ENCODE data around the gene GPR61. TPM values are rescaled to one million over a fixed set of nuclear protein-coding genes. Genes with fewer than 3 reads are reported as not detected.

Gene GPR61
- total RNA-seq, 6 experiments from 2014 or later: not detected

DNA sequence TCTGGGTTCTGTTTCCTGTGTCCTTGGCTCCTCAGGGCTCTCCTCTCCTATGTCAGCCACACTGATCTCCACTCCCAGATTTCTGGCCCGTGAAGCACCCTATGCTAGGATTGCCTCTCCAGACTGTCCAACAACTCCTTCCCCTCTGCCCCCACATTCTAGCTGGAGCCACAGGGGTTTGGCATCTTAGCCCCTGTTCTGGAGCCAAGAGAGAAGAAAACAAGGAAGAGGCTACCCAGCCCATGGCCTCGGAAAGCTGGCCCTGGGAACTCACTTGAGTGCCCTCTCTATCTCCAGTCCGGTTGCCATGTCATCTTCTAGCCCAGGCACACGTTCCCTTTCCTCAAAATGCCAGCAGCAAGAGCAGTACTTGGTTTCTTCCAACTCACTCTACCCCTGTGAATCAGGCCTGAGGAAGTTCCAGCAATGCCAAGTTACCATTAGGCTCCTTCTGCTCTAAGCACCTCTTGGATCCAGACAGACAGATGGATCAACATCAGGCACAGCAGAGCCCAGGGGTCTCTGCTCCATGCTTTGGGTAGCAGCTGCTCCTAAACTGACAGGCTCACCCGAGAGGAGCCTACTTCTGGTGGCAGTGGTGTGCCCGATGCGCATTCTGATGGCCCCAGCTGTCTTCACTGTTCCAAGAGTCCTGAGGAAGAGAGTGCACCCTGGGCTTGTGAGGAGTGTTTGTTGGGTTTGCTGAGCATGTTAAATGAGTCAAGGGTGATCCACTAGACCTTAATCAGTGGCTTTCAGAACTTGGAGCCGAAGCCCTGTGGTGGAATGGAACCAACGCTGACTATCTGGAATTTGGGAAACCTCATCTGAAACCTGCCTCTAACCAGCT, 11.6 kb upstream of the GPR61 start:
- Histone ChIP-seq H3K36me3 (no peaks in the 10 kb centered on the region), H3K27ac (no peak overlapping the region), H3K27me3 (no peaks in the 10 kb centered on the region), H3K9me3 (no peaks in the 10 kb centered on the region), H3K4me1 (peaks cover 0 to 8% (median 0%) of the 10 kb centered on the region in 4 donors), H3K4me3 (no peak overlapping the region)
- ATAC-seq (no peak), DNase-seq (no peak)
- 63% methylated on average over 5 of the region's 9 CpGs for WGBS (ENCODE audit: insufficient coverage, low coverage, low lambda C conversion rate, missing lambda C conversion rate)
- intact Hi-C loops (cut with DNase I): no loop called here
- TF ChIP-seq, protein P1, sequence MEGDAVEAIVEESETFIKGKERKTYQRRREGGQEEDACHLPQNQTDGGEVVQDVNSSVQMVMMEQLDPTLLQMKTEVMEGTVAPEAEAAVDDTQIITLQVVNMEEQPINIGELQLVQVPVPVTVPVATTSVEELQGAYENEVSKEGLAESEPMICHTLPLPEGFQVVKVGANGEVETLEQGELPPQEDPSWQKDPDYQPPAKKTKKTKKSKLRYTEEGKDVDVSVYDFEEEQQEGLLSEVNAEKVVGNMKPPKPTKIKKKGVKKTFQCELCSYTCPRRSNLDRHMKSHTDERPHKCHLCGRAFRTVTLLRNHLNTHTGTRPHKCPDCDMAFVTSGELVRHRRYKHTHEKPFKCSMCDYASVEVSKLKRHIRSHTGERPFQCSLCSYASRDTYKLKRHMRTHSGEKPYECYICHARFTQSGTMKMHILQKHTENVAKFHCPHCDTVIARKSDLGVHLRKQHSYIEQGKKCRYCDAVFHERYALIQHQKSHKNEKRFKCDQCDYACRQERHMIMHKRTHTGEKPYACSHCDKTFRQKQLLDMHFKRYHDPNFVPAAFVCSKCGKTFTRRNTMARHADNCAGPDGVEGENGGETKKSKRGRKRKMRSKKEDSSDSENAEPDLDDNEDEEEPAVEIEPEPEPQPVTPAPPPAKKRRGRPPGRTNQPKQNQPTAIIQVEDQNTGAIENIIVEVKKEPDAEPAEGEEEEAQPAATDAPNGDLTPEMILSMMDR (IDR thresholded peaks at IDR 0.05): no peak
- no peak for TF ChIP-seq POLR2A (IDR thresholded peaks at IDR 0.05)

DNA sequence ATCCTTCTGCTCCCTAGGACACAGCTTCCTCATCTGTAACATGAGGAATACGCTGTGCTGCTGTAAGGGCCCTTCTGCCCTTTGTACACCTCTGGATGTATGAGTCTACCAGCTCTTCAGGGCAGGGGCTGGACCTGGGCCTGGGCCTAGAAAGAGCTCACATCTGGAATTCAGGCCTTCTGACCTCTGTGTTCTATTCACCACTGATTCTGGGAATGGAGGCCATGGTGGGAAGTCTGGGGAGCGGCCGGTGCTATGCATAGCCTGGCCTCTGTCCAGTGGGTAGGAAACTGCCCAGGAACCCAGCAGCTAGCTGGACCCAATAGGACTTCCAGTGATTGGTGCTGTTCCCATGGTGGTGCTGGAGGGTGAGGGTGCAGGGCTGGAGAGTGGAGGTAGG, 11.0 kb upstream of the GPR61 start:
- WGBS (ENCODE audit: insufficient coverage, low coverage, low lambda C conversion rate, missing lambda C conversion rate): 100% methylated on average over 2 of the region's 3 CpGs
- Histone ChIP-seq H3K27ac (no peak overlapping the region), H3K4me3 (no peak overlapping the region), H3K4me1 (peaks cover 0 to 8% (median 0%) of the 10 kb centered on the region in 4 donors), H3K27me3 (no peaks in the 10 kb centered on the region), H3K9me3 (no peaks in the 10 kb centered on the region), H3K36me3 (no peaks in the 10 kb centered on the region)
- DNase-seq (no peak), ATAC-seq (no peak)
- no peak for TF ChIP-seq POLR2A (IDR thresholded peaks at IDR 0.05)
- TF ChIP-seq, protein P1 (IDR thresholded peaks at IDR 0.05): no peak
- intact Hi-C loops (cut with DNase I): no loop called here

DNA sequence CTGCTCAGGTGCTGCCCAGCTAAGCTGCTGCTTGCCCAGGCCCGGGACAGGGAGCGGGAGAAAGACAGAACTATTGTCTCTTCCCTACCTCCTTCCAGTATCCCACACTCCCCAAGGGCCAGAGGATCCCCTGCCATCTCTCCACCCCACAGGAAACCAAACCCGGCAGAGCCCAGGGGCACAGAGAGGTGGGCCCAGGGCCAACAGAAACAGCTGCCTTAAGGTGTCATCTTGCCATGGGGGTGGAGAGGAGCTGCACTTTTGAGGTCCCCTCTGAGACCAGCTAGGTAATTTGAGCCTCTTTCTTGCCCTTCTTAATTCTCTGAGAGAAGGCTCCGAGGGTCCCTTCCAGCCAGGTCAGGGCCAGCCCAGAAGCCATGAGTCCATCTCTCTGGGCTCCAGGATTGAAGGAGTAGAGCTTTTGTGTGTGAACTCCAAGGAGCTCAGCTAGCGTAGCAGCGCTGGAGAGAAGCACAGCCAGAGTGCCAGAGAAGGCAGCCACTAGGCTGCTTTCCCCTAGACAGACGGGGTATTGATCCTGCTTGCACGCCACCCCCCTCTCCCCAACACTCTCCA, 9.7 kb upstream of the GPR61 start:
- Histone ChIP-seq H3K27ac (no peak overlapping the region), H3K27me3 (no peaks in the 10 kb centered on the region), H3K4me3 (no peak overlapping the region), H3K4me1 (peaks cover 0 to 8% (median 0%) of the 10 kb centered on the region in 4 donors), H3K9me3 (no peaks in the 10 kb centered on the region), H3K36me3 (no peaks in the 10 kb centered on the region)
- intact Hi-C loops (cut with DNase I): loop anchor here (2.0 to 5.0 kb wide), 3 partner anchors 33 to 268 kb away; no protein-coding TSS in a partner anchor
- DNase-seq (no peak), ATAC-seq (no peak)
- TF ChIP-seq, protein P1 (IDR thresholded peaks at IDR 0.05): no peak
- no peak for TF ChIP-seq POLR2A (IDR thresholded peaks at IDR 0.05)
- 61% methylated on average over 3 of the region's 8 CpGs for whole genome bisulfite sequencing (ENCODE audit: insufficient coverage, low coverage, low lambda C conversion rate, missing lambda C conversion rate)

DNA sequence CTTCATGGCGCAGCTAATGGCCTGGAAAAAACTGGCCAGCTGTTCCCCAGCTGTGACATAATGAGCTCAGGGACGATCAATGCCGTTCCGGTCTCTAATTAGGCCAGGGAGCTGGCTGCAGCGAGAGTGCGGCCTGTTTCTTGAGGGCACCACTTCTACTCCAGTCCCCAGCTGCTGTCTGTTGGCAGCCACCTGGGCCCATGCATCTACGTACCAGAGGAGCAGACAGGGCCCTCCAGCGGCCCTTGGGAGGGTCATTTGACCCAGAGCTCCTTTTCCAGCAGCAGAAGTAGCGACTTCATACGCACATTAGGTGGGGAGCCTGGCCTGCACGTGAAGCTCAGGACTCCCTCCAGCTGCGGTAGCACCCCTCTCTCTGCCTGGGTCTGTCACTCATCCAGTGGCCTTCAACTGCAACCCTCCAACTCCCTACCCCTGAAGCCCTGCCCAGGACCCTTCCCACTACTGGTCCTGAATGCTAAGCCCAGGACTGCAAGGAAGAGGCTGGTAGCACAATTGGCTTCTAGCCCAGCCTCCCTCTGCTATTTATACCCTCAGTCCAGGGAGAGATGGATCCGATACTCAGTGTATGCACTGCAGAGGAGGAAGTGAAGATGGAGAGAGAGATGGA, 9.1 kb upstream of the GPR61 start:
- H3K4me3 ChIP-seq: no peak overlapping the region
- H3K9me3 ChIP-seq: no peaks in the 10 kb centered on the region
- TF ChIP-seq, protein P1 (IDR thresholded peaks at IDR 0.05): no peak
- no peak for TF ChIP-seq POLR2A (IDR thresholded peaks at IDR 0.05)
- intact Hi-C loops (cut with DNase I): loop anchor here (2.0 to 5.0 kb wide), 3 partner anchors 33 to 268 kb away; no protein-coding TSS in a partner anchor
- no peak overlapping the region for H3K27ac ChIP-seq
- no peaks in the 10 kb centered on the region for H3K27me3 ChIP-seq
- ATAC-seq (no peak), DNase-seq (peak in 1 of 3 donors; percentile 31)
- H3K36me3 ChIP-seq: no peaks in the 10 kb centered on the region
- 66% methylated on average over 2 of the region's 13 CpGs for WGBS (ENCODE audit: insufficient coverage, low coverage, low lambda C conversion rate, missing lambda C conversion rate)
- H3K4me1 ChIP-seq: peaks cover 0 to 8% (median 0%) of the 10 kb centered on the region in 4 donors

All from right lobe of liver (tissue), 6 donors.